HG03342 (cell line): Measurements from ENCODE around the gene PRDM12.

Experiments
- ATAC-seq: cut with Tn5 transposase; IDR thresholded peaks from one replicate; pipeline ENCODE4 v1.9.1; 2021; ENCODE audit warnings: mild to moderate bottlenecking, moderate library complexity; ENCODE audit not compliant: unreplicated experiment

The PRDM12 gene

GRCh38 chr9:130714586-130715110, 50.3 kb downstream of the PRDM12 start:
- ATAC-seq, result no peak

DNA sequence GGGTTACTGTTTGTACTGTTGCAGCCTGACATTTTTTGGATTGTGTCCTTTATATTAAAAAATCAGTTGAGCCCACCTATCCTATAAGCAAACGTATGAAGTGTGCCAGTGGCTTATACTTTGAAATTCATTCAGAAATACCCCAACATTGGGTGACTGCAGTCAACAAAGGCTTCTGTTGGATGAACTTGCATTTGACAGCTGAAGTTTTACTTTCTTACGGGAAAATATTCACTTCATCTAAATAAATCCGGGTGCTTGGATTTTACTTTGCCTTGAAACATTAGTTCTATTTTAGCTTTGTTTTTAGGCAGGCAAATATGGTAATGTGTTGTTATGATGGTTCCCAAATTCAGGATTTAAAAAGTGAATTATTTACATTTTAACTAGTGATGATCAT, 50.9 kb downstream of the PRDM12 start:
- no peak for ATAC-seq

DNA sequence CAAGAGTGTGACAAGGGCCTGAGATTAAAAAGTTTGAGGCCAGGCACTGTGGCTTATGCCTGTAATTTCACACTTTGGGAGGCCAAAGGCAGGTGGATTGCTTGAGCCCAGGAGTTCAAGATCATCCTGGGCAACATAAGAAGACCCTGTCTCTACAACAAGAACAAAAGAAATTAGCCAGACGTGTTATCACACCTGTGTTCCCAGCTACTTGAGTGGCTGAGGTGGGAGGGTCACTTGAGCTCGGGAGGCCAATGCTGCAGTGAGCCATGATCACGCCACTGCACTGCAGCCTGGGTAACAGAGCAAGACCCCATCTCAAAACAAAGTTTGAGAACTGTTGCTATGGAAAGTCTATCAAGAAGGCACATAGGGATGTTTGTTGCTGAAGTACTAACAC, 54.2 kb downstream of the PRDM12 start:
- no peak for ATAC-seq

GRCh38 chr9:130720762-130721161, 56.4 kb downstream of the PRDM12 start:
- no peak for ATAC-seq

DNA sequence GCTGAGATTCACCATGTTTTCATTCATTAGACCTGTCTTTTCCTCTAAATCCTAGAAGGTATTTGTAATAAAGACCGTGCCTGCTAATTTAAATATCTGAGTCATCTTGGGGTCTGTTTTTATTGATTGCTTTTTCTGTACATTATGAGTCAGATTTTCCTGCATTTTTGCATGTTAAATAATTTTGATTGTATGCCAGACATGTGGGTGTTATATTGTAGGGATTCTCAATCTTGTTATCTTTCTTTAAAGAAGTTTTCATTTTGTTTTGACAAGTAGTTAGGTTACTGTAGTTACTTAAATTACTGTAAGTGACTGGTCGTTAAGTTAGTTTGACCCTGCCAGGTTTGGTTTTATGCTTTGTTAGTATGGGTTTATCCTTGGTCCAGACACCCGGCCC, 64.3 kb downstream of the PRDM12 start:
- no peak for ATAC-seq

DNA sequence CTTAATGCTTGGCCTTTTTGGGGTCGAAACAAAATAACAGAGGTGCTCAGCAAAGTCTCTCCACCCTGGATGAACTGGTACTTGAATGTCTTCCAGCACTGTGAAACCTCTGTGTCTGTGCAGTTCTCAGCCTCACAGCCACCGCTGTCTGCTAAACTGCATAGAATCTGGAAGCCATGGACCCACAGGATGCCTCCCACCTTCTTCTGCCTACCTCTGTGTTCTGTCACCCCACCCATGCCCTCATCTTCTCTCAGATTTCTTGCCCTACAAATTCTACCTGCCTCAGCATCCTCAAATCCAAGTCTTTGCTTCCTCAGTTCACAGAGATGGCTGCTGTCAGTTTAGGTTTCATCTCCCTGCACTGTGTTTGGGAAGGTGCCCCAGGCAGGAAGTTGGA, 64.8 kb downstream of the PRDM12 start:
- no peak for ATAC-seq

- ATAC-seq, result no peak
Measured at GRCh38 chr9:130731355-130731754, 67.0 kb downstream of the PRDM12 start.

DNA sequence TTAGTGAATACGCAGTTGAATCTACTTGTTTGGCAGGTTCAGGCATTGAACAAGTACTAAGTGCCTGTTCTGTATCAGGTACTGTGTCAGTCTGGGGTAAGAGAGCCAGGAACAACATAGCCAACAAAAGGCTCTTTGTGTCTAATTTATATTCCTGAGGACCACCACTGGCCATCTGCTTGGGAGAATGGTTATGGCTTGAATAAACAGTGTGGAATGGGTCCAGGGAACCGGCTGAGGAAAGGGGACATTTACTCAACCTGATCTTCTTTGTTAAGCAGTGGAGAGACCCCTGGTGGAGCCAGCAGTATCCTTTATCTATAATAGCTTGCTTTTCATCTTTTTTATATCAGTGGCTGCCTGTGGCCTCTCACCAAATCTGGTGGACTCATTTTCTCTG, 67.7 kb downstream of the PRDM12 start:
- ATAC-seq, result no peak
